Pons (tissue), 1 donor: Measurements from ENCODE around the gene C5AR2.
"Not testable (repeated sequence)": the region's sequence is repeated elsewhere in the genome, so short reads cannot be mapped to it uniquely, and the experiment has no call there.

ENCODE experiments used
- DNase-seq: peaks from one replicate; pipeline ENCODE4 v3.0.0-alpha.2; 2016; ENCODE audit warnings: low spot score

The C5AR2 gene

DNA sequence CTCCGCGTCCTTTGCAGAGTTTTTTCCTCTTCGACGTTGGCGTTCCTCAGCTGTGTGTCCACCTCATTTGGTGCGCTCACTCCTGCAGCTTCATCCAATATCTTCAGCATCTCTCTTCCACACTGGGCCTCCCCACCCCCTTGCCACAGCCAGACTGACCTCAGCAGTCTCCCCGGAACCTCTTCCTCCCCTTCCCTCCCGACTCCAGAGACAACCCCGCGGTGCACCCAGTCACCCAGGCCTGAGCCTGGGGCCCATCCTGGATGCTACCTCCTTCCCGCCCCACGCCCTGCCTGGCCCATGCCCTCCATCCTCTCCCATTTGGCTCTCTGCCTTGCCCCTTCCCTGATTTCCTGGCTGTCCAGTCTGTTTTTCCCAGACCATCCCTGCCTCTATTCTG lies 8.1 kb upstream of the C5AR2 start:
- no peak for DNase-seq

DNA sequence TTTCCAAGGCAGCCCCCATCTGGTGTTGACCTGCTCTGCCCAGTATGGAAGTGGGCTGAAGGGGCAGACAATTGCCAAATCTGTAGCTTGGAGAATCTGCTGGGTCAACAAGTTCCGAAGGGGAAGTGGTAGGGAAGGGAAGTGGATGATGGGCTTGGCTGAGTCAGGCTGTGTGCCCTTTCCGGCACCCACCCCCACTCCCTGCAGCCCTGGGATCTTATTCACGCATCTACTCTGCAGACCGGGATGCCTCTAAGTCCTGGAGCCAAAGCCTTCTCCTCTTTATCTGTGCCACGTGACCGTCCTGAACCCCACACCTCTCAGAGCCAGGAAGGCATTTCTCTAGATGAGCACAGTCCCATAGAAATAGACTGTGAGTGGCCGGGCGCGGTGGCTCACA lies 7.5 kb upstream of the C5AR2 start:
- DNase-seq = peak; percentile 76

DNA sequence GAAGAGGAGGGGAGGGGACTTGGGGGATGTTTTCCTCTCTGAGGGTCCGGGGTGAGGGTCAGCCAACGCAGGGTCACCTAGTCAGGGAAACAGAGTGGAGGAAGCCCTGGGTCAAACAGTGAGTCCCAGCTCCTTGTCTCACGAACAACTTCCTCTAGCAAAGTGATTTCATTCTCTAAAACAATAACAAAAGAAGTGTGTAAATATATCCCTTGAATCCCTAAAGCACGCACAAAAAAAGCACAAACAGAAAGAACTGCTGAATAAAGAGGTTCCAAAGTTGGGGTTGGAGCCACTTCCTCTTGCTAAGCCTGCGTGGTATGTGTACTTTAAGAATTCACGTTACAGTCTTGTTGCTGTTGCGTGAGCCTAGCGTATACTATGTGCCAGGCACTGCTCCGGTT lies 1.5 kb upstream of the C5AR2 start:
- peak; percentile 84 for DNase-seq

DNA sequence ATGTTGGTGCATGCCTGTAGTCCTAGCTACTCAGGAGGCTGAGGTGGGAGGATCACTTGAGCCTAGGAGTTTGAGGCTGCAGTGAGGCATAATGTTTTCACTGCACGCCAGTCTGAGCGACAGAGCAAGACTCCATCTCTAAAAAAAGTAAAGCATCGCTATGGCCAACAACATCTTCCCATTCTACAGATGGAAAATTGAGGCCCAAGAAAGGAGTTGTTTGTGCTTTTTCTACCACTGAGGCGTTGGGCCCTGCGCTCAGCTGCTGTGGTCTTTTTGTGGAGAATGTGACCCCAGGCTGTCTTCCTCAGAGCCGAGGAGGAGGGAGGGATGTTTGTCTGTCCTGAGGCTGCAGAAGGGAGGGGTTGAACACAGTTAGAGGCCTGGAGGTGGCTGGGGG lies 485 bp upstream of the C5AR2 start:
- no peak for DNase-seq

DNA sequence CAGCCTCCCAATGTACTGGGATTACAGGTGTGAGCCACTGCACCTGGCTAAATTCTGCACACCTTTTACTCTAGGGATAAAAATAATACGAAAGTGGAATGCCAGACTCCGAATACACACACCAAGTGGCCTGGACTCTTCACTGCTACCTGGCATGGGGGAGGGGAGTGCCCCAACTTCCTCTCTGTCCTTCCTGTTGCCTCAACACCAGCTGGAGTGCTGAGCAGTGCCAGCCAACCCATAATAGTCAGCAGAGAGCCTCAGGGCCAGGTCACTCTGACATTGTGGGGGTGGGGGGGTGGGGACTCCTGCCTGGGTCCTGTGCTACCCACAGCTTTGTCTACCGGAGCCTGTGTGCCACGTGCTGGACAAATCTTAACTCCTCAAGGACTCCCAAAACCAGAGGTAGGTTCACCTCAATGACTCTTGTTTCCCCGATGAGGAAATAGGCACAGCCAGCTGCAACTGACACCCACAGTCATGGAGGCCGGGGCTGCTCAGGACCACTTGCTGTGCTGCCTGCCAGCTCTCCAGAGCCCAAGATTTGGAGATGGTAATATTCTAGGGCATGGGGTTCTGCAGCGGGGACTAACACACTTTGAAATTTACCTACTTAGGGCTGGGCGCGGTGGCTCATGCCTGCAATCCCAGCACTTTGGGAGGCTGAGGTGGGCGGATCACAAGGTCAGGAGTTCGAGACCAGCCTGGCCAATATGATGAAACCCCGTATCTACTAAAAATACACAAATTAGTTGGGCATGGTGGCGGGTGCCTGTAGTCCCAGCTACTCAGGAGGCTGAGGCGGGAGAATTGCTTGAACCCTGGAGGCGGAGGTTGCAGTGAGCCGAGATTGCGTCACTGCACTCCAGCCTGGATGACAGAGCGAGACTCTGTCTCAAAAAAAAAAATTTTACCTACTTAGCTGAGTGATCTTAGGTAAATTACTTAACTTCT lies 5.1 kb downstream of the C5AR2 start:
- peak; percentile 44 for DNase-seq

DNA sequence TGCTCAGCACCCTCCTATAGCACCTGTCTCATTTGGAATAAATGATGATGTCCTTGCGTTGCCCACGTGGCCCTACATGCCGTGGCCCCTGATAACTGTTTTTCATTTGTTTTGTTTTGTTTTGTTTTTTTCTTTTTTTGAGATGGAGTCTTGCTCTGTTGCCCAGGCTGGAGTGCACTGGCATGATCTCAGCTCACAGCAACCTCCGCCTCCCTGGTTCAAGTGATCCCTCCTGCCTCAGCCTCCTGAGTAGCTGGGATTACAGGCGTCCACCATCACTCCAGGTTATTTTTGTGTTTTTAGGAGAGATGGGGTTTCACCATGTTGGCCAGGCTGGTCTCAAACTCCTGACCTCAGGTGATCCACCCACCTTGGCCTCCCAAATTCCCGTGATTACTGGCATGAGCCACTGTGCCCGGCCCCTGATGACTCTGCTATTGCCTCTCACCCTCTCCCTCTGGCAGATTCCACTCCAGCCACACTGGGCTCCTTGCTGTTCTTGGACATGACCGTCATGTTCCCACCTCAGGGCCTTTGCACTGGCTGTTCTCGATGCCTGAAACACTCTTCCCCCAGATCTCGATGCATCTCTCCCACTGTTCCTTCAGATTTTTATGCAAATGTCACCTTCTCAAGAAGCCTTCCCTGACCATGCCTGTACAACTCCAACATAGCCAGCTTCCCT lies 7.4 kb downstream of the C5AR2 start:
- DNase-seq = no peak

DNA sequence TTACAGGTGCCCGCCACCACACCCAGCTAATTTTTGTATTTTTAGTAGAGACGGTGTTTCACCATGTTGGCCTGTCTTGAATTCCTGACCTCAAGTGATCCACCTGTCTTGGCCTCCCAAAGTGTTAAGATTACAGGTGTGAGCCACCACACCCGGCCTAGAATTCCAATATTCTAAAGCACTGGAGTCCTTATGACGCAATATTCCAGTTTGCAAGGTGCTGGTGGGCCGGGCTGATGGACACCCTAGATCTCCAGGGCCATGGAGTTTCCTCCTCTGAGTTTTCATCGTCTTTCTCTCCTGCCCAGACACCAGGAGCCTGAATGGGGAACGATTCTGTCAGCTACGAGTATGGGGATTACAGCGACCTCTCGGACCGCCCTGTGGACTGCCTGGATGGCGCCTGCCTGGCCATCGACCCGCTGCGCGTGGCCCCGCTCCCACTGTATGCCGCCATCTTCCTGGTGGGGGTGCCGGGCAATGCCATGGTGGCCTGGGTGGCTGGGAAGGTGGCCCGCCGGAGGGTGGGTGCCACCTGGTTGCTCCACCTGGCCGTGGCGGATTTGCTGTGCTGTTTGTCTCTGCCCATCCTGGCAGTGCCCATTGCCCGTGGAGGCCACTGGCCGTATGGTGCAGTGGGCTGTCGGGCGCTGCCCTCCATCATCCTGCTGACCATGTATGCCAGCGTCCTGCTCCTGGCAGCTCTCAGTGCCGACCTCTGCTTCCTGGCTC lies 8.7 kb downstream of the C5AR2 start:
- DNase-seq = no peak

GRCh38 chr19:47341734-47342133 lies 9.8 kb downstream of the C5AR2 start:
- no peak for DNase-seq

GRCh38 chr19:47343194-47343802 lies 11.3 kb downstream of the C5AR2 start:
- DNase-seq = no peak

DNA sequence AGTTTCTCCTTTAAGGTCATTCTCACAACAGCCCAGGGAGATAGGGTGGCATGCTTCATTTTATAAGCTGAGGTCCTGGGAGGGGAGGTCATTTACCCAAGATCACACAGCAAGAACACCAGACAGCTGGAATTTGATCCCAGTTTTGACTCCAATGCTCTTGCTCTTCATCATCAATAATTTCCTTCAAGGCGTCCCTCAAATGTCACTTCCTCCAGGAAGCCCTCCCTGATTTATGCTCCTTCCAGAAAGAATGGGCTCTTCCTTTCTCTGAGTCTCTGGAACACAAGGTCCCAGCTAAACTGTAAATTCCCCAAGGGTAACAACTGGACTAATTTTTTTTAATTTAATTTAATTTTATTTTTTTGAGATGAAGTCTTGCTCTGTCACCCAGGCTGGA lies 12.4 kb downstream of the C5AR2 start:
- no peak for DNase-seq

DNA sequence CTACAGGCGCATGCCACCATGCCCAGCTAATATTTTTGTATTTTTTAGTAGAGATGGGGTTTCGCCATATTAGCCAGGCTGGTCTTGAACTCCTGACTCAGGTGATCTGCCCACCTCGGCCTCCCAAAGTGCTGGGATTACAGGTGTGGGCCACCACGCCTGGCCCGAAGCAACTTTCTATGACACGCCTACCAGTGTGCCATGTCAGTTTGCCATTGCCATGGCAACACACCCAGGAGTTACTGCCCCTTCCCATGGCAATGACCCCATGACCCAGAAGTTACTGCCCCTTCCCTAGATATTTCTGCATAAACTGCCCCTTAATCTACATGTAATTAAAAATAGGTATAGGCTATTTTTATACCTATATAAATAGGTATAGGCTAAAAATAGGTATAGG lies 14.0 kb downstream of the C5AR2 start:
- not testable (repeated sequence) for DNase-seq

DNA sequence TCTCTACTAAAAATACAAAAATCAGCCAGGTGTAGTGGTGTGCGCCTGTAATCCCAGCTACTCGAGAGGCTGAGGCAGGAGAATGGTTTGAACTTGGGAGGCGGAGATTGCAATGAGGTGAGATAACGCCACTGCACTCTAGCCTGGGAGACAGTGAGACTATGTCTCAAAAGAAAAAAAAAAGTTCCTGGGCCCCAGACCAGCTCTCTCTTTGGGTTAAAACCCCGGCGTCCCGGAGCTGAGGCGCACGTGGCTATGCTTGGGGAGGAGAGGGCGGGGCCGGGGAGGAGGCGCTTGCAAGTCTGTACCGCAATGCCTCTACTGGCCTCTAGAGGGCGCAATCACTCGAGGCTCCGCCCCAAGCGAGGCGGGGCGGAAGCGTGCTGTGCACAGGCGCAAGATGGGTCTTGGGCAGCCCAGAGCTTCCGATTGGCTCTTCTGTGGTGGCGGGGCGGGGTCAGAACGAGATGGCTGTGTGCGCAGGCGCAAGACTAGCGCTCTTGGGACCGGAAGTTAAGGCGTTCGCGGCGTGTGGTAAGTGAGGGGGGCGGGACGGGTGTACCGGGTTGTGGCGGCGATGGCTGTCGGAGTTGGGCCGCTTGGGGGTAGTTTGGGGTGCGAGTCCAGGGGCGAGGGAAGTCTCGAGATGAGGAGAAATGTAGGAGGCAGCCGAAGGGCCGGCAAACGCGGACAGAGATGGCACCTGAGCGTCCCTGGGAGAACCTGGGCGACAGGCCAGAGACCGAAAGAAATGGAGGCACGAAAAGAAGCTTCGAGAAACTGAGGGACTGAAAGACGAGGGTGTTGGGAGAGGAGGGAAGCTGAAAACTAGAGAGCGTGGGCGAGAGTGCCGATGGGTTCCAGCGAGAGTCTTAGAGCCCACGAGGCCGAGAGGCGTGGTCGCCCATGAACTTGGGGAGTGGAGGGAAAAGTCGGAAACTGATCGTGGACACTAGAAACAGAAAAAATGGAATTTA lies 17.1 kb downstream of the C5AR2 start, which contains the start of gene DHX34:
DHX34 (plus strand) TSS at position 497 of the 977 bp plus-strand sequence. CDS start 3,716 bp downstream, outside the sequence.
- DNase-seq = peak; percentile 98

DNA sequence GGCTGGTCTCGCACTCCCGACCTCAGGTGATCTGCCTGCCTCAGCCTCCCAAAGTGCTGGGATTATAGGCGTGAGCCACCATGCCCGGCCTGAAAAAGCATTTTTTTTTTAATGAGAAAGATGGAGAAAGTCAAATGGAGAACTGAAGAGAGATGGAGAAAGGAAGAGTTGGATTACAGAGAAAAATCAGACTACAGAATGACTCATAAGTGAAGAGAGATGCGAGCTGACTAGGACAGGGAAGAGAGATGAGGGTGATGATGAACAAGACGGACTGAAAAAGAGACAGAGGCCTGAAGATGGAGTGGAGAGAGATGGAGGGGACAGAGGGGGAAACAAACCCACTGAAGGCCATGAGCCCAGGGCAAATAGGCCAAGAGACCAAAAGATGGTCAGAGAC lies 18.7 kb downstream of the C5AR2 start:
- DNase-seq = no peak

DNA sequence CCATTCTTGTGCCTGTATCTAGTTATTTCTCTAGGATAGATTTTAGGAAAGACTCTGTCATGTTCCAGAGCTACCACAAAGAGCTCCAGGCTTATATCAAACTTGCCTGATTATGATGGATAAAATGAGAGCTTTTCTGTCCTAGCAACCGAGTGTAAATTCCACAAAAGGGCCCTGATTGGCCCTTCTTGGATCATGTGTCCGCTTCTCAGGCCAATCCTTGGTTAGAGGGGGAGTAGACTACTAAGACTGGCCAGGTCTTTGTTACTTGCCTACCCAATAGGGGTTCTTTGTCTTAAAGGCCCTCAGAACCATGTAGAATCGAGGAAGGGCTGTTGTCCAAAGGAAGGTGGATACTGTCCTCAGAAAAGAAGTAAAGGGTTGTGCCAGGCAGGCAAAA lies 19.6 kb downstream of the C5AR2 start:
- DNase-seq = peak; percentile 76

DNA sequence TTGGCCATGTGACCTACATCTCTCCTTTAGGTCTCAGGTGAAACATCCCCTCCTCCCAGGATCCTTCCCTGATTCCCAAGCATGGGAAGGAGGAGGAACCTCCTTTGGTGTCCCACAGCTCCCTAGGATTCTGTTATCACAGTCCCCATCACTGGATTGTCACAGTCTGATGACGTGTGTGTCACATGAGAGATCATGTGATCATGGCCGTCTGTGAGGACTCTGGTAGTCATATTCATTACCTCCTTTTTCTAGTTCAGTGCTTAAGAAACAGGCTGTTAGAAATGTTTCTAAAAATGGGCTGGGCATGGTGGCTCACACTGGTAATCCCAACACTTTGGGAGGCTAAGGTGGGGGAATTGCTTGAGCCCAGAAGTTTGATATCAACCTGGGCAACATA lies 20.1 kb downstream of the C5AR2 start:
- DNase-seq = peak; percentile 6

DNA sequence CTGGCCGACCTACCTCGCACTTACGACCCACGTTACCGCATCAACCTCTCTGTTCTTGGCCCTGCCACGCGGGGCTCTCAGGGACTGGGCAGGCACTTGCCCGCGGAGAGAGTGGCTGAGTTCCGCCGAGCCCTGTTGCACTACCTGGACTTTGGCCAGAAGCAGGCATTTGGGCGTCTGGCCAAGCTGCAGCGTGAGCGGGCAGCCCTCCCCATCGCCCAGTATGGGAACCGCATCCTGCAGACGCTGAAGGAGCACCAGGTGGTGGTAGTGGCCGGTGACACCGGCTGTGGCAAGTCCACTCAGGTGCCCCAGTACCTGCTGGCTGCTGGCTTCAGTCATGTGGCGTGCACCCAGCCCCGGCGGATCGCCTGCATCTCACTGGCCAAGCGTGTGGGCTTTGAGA lies 21.3 kb downstream of the C5AR2 start:
- DNase-seq = no peak

- DNase-seq = no peak
These were observed 24.9 kb downstream of the C5AR2 start for GRCh38 chr19:47356900-47357299.

GRCh38 chr19:47357788-47358680 lies 26.1 kb downstream of the C5AR2 start:
- no peak for DNase-seq

GRCh38 chr19:47358936-47359335 lies 27.0 kb downstream of the C5AR2 start:
- no peak for DNase-seq

GRCh38 chr19:47362321-47362720 lies 30.3 kb downstream of the C5AR2 start:
- no peak for DNase-seq
